Measurements from ENCODE around the gene DACH2. TPM values are rescaled to one million over a fixed set of nuclear protein-coding genes. Genes with fewer than 3 reads are reported as not detected.
"Not testable (repeated sequence)": the region's sequence is repeated elsewhere in the genome, so short reads cannot be mapped to it uniquely, and the experiment has no call there.

DACH2 gene
- total RNA-seq, 4 donors from 2014 or later = 0.37 TPM; not detected in 3

DNA sequence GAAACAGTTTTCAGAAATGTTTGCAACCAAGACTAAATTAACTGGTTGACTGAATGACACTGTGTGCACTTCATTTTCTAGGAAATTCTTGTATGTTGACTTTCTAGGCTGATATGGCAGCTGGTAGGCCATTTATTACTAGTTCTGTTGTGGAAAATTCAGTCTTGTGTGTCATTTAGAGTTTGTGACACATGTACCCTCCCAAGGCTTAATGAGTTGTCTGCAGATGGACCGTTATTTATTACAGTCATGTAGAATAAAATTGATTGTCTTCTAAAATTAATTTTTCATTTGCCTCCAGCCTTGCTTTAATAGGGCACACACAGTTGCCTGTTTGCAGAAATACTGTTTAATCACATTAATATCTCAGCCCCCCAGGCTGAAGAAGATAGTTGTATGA lies 30.7 kb downstream of the DACH2 start:
- no peak for DNase-seq
- no peaks in the 10 kb centered on the region for H3K36me3 ChIP-seq
- H3K9me3 ChIP-seq = no peaks in the 10 kb centered on the region
- TF ChIP-seq EP300 (IDR thresholded peaks at IDR 0.05; ENCODE audit: low read depth) = no peak
- no peak for TF ChIP-seq POLR2A (IDR thresholded peaks at IDR 0.05)
- TF ChIP-seq, protein P1, sequence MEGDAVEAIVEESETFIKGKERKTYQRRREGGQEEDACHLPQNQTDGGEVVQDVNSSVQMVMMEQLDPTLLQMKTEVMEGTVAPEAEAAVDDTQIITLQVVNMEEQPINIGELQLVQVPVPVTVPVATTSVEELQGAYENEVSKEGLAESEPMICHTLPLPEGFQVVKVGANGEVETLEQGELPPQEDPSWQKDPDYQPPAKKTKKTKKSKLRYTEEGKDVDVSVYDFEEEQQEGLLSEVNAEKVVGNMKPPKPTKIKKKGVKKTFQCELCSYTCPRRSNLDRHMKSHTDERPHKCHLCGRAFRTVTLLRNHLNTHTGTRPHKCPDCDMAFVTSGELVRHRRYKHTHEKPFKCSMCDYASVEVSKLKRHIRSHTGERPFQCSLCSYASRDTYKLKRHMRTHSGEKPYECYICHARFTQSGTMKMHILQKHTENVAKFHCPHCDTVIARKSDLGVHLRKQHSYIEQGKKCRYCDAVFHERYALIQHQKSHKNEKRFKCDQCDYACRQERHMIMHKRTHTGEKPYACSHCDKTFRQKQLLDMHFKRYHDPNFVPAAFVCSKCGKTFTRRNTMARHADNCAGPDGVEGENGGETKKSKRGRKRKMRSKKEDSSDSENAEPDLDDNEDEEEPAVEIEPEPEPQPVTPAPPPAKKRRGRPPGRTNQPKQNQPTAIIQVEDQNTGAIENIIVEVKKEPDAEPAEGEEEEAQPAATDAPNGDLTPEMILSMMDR (IDR thresholded peaks at IDR 0.05) = no peak
- no peak for TF ChIP-seq POLR2AphosphoS5 (IDR thresholded peaks at IDR 0.05)
- H3K27me3 ChIP-seq = no peaks in the 10 kb centered on the region
- intact Hi-C loops (cut with DNase I; ENCODE audit: low total_unique reads) = no loop called here
- H3K27ac ChIP-seq = no peak overlapping the region
- 56 to 64% methylated on average over 1 of the region's 1 CpG for WGBS, 2 donors (ENCODE audit: low coverage in 1 of 2)
- in situ Hi-C loops (cut with MboI; ENCODE audit: low pct_ligation_motif_present in 1 of 4, low pct_unique_long_range_greater_than_20kb in 1 of 4, low sequenced_read_pairs in 3 of 4) = no loop called here
- no peak overlapping the region for H3K4me3 ChIP-seq
- H3K4me1 ChIP-seq = no peaks in the 10 kb centered on the region

DNA sequence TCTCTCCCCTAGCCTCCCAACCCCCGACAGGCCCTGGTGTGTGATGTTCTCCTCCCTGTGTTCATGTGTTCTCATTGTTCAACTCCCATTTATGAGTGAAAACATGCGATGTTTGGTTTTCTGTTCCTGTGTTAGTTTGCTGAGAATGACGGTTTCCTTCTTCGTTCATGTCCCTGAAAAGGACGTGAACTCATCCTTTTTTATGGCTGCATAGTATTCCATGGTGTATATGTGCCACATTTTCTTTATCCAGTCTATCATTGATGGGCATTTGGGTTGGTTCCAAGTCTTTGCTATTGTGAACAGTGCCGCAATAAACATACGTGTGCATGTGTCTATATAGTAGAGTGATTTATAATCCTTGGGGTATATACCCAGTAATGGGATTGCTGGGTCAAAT lies 33.1 kb downstream of the DACH2 start:
- H3K4me1 ChIP-seq; H3K27ac ChIP-seq; H3K27me3 ChIP-seq; DNase-seq; H3K36me3 ChIP-seq; in situ Hi-C loops (cut with MboI; ENCODE audit: low pct_ligation_motif_present in 1 of 4, low pct_unique_long_range_greater_than_20kb in 1 of 4, low sequenced_read_pairs in 3 of 4); intact Hi-C loops (cut with DNase I; ENCODE audit: low total_unique reads); H3K9me3 ChIP-seq; H3K4me3 ChIP-seq: not testable (repeated sequence)
- 91 to 94% methylated on average over 5 to 7 of the region's 7 CpGs for WGBS, 2 donors (ENCODE audit: low coverage in 1 of 2)

DNA sequence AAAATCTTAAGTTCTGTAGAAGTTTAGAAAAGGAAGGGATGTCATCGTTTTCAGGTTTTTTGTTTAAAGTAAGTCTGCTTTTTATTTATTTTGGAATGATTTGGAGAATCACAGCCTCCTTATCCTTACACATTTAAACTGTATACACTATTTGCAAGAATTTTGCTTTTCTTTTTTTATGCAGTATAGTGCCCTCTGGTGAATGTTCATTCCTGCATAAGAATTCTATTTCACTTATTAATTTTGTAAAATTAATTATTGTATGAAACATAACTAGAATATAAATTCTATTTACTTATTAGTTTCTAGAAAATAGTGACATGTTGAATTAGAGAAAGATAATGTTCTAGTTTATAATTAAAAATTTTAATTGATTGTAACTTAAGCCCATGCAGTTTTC lies 44.6 kb downstream of the DACH2 start:
- intact Hi-C loops (cut with DNase I; ENCODE audit: low total_unique reads) = no loop called here
- no peaks in the 10 kb centered on the region for H3K4me1 ChIP-seq
- in situ Hi-C loops (cut with MboI; ENCODE audit: low pct_ligation_motif_present in 1 of 4, low pct_unique_long_range_greater_than_20kb in 1 of 4, low sequenced_read_pairs in 3 of 4) = no loop called here
- no peak overlapping the region for H3K4me3 ChIP-seq
- H3K27ac ChIP-seq = no peak overlapping the region
- H3K36me3 ChIP-seq = no peaks in the 10 kb centered on the region
- 51% methylated on average over 1 of the region's 1 CpG; no CpG with 5 or more reads in 1 of the 2 donors for WGBS, 2 donors (ENCODE audit: low coverage in 1 of 2)
- H3K9me3 ChIP-seq = no peaks in the 10 kb centered on the region
- no peak for DNase-seq
- no peaks in the 10 kb centered on the region for H3K27me3 ChIP-seq
- no peak for TF ChIP-seq EP300 (IDR thresholded peaks at IDR 0.05; ENCODE audit: low read depth)
- TF ChIP-seq, protein P1 (IDR thresholded peaks at IDR 0.05) = no peak

DNA sequence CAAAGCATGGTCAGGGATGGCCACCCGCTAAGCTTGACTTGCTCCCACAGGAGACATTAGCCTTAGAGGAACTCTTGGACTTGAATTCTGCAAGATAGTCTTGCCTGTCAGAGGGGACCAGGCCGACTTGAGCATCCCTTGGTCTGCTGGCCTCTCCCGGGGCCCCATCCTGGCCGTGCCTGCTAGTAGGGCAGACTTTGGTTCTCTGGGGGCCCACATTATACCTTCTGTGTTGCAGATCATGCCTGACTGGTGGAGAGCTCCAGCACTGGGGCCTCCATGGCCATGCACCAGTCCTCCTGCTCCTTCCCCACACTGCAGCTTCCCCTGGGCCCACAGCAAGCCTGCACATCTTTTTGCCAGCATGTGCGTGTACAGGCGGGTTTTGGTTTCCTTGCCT lies 46.5 kb downstream of the DACH2 start:
- Histone ChIP-seq H3K27me3 (no peaks in the 10 kb centered on the region), H3K36me3 (no peaks in the 10 kb centered on the region), H3K27ac (no peak overlapping the region), H3K4me1 (no peaks in the 10 kb centered on the region), H3K9me3 (no peaks in the 10 kb centered on the region), H3K4me3 (no peak overlapping the region)
- DNase-seq = no peak
- WGBS, 2 donors (ENCODE audit: low coverage in 1 of 2) = 85% methylated on average over 6 of the region's 6 CpGs; no CpG with 5 or more reads in 1 of the 2 donors
- TF ChIP-seq POLR2AphosphoS5 (IDR thresholded peaks at IDR 0.05) (no peak), EP300 (IDR thresholded peaks at IDR 0.05; ENCODE audit: low read depth) (no peak), POLR2A (IDR thresholded peaks at IDR 0.05) (no peak)
- TF ChIP-seq, protein P1 (IDR thresholded peaks at IDR 0.05) = no peak
- intact Hi-C loops (cut with DNase I; ENCODE audit: low total_unique reads) (no loop called here), in situ Hi-C loops (cut with MboI; ENCODE audit: low pct_ligation_motif_present in 1 of 4, low pct_unique_long_range_greater_than_20kb in 1 of 4, low sequenced_read_pairs in 3 of 4) (no loop called here)

DNA sequence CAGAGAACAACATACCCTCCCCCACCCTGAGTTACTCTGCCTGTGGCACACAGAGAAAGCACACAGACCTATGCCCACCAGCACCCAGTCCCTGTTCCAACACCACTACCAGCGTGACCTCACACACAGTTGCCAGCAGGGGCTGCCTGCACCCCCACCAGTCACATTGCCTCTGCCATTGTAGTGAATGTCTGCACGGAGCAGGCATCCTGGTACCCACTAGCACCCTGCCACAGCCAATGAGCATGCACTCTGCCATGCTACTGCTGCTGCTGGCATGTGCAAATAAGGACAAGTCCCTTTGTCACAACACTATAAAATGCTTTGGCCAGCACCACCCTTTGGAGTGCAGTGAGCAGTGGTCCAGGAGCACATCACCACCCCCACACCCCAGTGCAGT lies 47.1 kb downstream of the DACH2 start:
- Histone ChIP-seq H3K4me1 (no peaks in the 10 kb centered on the region), H3K4me3 (no peak overlapping the region), H3K9me3 (no peaks in the 10 kb centered on the region), H3K27ac (no peak overlapping the region), H3K36me3 (no peaks in the 10 kb centered on the region), H3K27me3 (no peaks in the 10 kb centered on the region)
- intact Hi-C loops (cut with DNase I; ENCODE audit: low total_unique reads) = no loop called here
- 67% methylated on average over 2 of the region's 2 CpGs; no CpG with 5 or more reads in 1 of the 2 donors for WGBS, 2 donors (ENCODE audit: low coverage in 1 of 2)
- TF ChIP-seq POLR2A (IDR thresholded peaks at IDR 0.05) (no peak), POLR2AphosphoS5 (IDR thresholded peaks at IDR 0.05) (no peak), EP300 (IDR thresholded peaks at IDR 0.05; ENCODE audit: low read depth) (no peak)
- TF ChIP-seq, protein P1 (IDR thresholded peaks at IDR 0.05) = no peak
- DNase-seq = no peak
- in situ Hi-C loops (cut with MboI; ENCODE audit: low pct_ligation_motif_present in 1 of 4, low pct_unique_long_range_greater_than_20kb in 1 of 4, low sequenced_read_pairs in 3 of 4) = no loop called here

Measured in transverse colon (tissue), 4 donors.